CD14-positive monocyte (primary cell): ENCODE data around the gene SLC1A7. TPM values are rescaled to one million over a fixed set of nuclear protein-coding genes. Genes with fewer than 3 reads are reported as not detected.

Experiments
- DNase-seq, 3 donors: peaks; one replicate each; pipeline ENCODE4 v3.0.0-alpha.2; 2011 to 2022
- H2AFZ ChIP-seq: 2 replicates; pipeline ENCODE4 v1.6.0; 2012; ENCODE audit warnings: mild to moderate bottlenecking, low read depth, low read length, inconsistent platforms; ENCODE audit not compliant: insufficient read depth, poor library complexity, severe bottlenecking
- H3K27ac ChIP-seq, 2 donors: 1 replicate in 1 of 2; 2 replicates in 1 of 2; pipeline ENCODE4 v1.5.1; 2012 to 2013; ENCODE audit warnings: low read length in 2 of 2, control low read depth in 1 of 2, inconsistent platforms in 1 of 2, low read depth in 1 of 2, mild to moderate bottlenecking in 1 of 2
- H3K27me3 ChIP-seq, 2 donors: one replicate each; pipeline versions ENCODE4 v1.6.0 to v1.6.1; 2011 to 2013; ENCODE audit warnings: low read length in 2 of 2; ENCODE audit not compliant: control insufficient read depth in 2 of 2, insufficient read depth in 2 of 2
- H3K36me3 ChIP-seq, 2 donors: replicated peaks in 1 of 2; 1 replicate in 1 of 2; 2 replicates in 1 of 2; pipeline versions ENCODE4 v1.5.1 to v1.6.1; 2012 to 2013; ENCODE audit warnings: low read length in 2 of 2, control low read depth in 1 of 2, inconsistent platforms in 1 of 2, mild to moderate bottlenecking in 1 of 2; ENCODE audit not compliant: insufficient read depth in 2 of 2, control insufficient read depth in 1 of 2
- H3K4me1 ChIP-seq, 2 donors: 1 replicate in 1 of 2; 2 replicates in 1 of 2; pipeline versions ENCODE4 v1.5.1 to v1.6.1; 2012 to 2013; ENCODE audit warnings: low read length in 2 of 2, control low read depth in 1 of 2, inconsistent platforms in 1 of 2, mild to moderate bottlenecking in 1 of 2, moderate library complexity in 1 of 2; ENCODE audit not compliant: insufficient read depth in 2 of 2, control insufficient read depth in 1 of 2
- H3K4me2 ChIP-seq: replicated peaks from 2 replicates; pipeline ENCODE3; 2012; ENCODE audit warnings: low read length, moderate library complexity, mild to moderate bottlenecking; ENCODE audit not compliant: poor library complexity, severe bottlenecking; ENCODE audit errors: extremely low read depth
- H3K4me3 ChIP-seq, 3 experiments: fragments of 200-600 bp in 1 of 3; sonication (generic) in 1 of 3; replicated peaks in 1 of 3; 1 replicate in 2 of 3; 2 replicates in 1 of 3; pipeline ENCODE4 v1.5.1; 2011 to 2013; ENCODE audit warnings: low read length in 3 of 3, mild to moderate bottlenecking in 3 of 3, control low read depth in 2 of 3, low read depth in 2 of 3, inconsistent platforms in 1 of 3, moderate library complexity in 1 of 3
- H3K79me2 ChIP-seq: 2 replicates; pipeline ENCODE4 v1.6.0; 2012; ENCODE audit warnings: mild to moderate bottlenecking, control low read depth, inconsistent platforms, low read length, moderate library complexity; ENCODE audit not compliant: insufficient read depth
- H3K9ac ChIP-seq: 2 replicates; pipeline ENCODE4 v1.6.0; 2017; ENCODE audit warnings: low read length, mild to moderate bottlenecking; ENCODE audit not compliant: insufficient read depth, poor library complexity, severe bottlenecking
- H3K9me3 ChIP-seq, 2 donors: replicated peaks in 1 of 2; 1 replicate in 1 of 2; 2 replicates in 1 of 2; pipeline versions ENCODE4 v1.5.1 to v1.6.1; 2012 to 2013; ENCODE audit warnings: low read length in 2 of 2, control low read depth in 1 of 2; ENCODE audit not compliant: control insufficient read depth in 1 of 2, insufficient read depth in 1 of 2
- H4K20me1 ChIP-seq: 2 replicates; pipeline ENCODE4 v1.6.0; 2012; ENCODE audit warnings: mild to moderate bottlenecking, low read length, control low read depth, moderate library complexity; ENCODE audit not compliant: insufficient read depth
- H3K27ac Mint-ChIP-seq, 7 donors: one replicate each; pipeline ENCODE4 v1.8.0; 2020; ENCODE audit warnings: mild to moderate bottlenecking in 7 of 7, mixed read lengths in 7 of 7, moderate library complexity in 6 of 7, inconsistent platforms in 2 of 7
- H3K27me3 Mint-ChIP-seq, 3 donors: one replicate each; pipeline ENCODE4 v1.8.0; 2021 to 2022; ENCODE audit warnings: low read depth in 3 of 3, mild to moderate bottlenecking in 3 of 3, mixed read lengths in 3 of 3, moderate library complexity in 3 of 3, inconsistent platforms in 1 of 3
- H3K36me3 Mint-ChIP-seq, 2 donors: one replicate each; pipeline ENCODE4 v1.8.0; 2020; ENCODE audit warnings: mixed read lengths in 2 of 2, inconsistent platforms in 1 of 2, mild to moderate bottlenecking in 1 of 2
- H3K4me1 Mint-ChIP-seq: one replicate; pipeline ENCODE4 v1.8.0; 2020; ENCODE audit warnings: mild to moderate bottlenecking, mixed read lengths
- H3K4me3 Mint-ChIP-seq, 2 donors: one replicate each; pipeline ENCODE4 v1.8.0; 2020; ENCODE audit warnings: mild to moderate bottlenecking in 2 of 2, mixed read lengths in 2 of 2, moderate library complexity in 1 of 2
- H3K9me3 Mint-ChIP-seq, 7 donors: one replicate each; pipeline ENCODE4 v1.8.0; 2020 to 2022; ENCODE audit warnings: mixed read lengths in 7 of 7, mild to moderate bottlenecking in 6 of 7, moderate library complexity in 6 of 7, inconsistent platforms in 2 of 7
- WGBS: methylation state at CpG from one replicate; pipeline ENCODE4 v1.1.5; 2013; ENCODE audit warnings: missing lambda C conversion rate; ENCODE audit not compliant: insufficient coverage; 5-methylcytosine and 5-hydroxymethylcytosine counted together
- intact Hi-C, 2 donors: fragments of 100-400 bp; cut with micrococcal nuclease; formaldehyde crosslinking; loops; one replicate each; pipeline versions ENCODE4 v1.15.0 to v1.15.1; 2023
- polyA plus RNA-seq, 3 donors: library from polyadenylated mRNA; depleted of rRNA in 1 of 3; unstranded in 2 of 3; stranded (reverse) in 1 of 3; fragments of 300-500 nt in 2 of 3; fragments of >200 nt in 1 of 3; fragmentation: Illumina TruSeq in 2 of 3; gene quantifications; 1 replicate in 2 of 3; 2 replicates in 1 of 3; pipeline ENCODE4 v1.2.3, GENCODE V29; 2012 to 2021
- TF ChIP-seq, protein P1 (sequence below): fragments of 200-600 bp; IDR thresholded peaks from one replicate; pipeline ENCODE4 v1.8.0; 2022; ENCODE audit warnings: antibody characterized with exemption, mild to moderate bottlenecking

The SLC1A7 gene
- polyA plus RNA-seq, 3 donors = not detected

- intact Hi-C loops = no loop called here
- WGBS = 94% methylated on average over 3 of the region's 9 CpGs
- no peak overlapping the region for H3K4me2 ChIP-seq
Observed at GRCh38 chr1:53133261-53134041, 9.0 kb downstream of the SLC1A7 start.

DNA sequence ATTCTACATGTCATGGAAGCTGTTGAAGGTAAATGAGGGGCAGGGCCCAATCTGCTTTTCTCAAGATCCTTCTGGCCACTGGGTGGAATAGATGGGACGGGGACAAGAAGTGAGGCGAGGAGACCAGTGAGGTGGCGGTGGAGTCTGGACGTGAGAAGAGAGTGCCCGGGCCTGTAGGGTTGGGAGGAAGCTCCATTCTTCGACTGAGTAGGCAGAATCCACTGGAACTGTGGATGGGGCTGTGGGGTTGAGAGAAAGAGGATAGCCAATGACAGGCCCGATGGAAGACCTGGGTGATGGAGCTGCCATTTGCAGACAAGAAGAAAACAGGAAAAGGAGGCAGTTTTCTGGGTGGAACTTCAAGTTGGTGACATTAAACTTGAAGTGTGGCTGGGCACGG is 10.3 kb downstream of the SLC1A7 start:
- no peaks in the 10 kb centered on the region for H3K36me3 ChIP-seq
- no peak overlapping the region for H3K9ac ChIP-seq
- WGBS = 97% methylated on average over 8 of the region's 8 CpGs
- H3K9me3 ChIP-seq = peaks cover 0 to 10% of the 10 kb centered on the region in 2 donors
- Mint-ChIP-seq H3K27me3 (peaks cover 0 to 7% (median 0%) of the 10 kb centered on the region in 3 donors), H3K9me3 (peaks cover 0 to 10% (median 2%) of the 10 kb centered on the region in 7 donors), H3K4me1 (peaks cover 5% of the 10 kb centered on the region), H3K27ac (no peak overlapping the region), H3K4me3 (no peak overlapping the region), H3K36me3 (no peaks in the 10 kb centered on the region)
- no peak overlapping the region for H2AFZ ChIP-seq
- H3K79me2 ChIP-seq = no peaks in the 10 kb centered on the region
- intact Hi-C loops = no loop called here
- no peaks in the 10 kb centered on the region for H3K27me3 ChIP-seq
- no peaks in the 10 kb centered on the region for H3K4me1 ChIP-seq
- no peak for DNase-seq
- H4K20me1 ChIP-seq = no peaks in the 10 kb centered on the region
- no peak overlapping the region for H3K4me2 ChIP-seq
- TF ChIP-seq, protein P1, sequence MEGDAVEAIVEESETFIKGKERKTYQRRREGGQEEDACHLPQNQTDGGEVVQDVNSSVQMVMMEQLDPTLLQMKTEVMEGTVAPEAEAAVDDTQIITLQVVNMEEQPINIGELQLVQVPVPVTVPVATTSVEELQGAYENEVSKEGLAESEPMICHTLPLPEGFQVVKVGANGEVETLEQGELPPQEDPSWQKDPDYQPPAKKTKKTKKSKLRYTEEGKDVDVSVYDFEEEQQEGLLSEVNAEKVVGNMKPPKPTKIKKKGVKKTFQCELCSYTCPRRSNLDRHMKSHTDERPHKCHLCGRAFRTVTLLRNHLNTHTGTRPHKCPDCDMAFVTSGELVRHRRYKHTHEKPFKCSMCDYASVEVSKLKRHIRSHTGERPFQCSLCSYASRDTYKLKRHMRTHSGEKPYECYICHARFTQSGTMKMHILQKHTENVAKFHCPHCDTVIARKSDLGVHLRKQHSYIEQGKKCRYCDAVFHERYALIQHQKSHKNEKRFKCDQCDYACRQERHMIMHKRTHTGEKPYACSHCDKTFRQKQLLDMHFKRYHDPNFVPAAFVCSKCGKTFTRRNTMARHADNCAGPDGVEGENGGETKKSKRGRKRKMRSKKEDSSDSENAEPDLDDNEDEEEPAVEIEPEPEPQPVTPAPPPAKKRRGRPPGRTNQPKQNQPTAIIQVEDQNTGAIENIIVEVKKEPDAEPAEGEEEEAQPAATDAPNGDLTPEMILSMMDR = no peak
- H3K27ac ChIP-seq = no peak overlapping the region
- H3K4me3 ChIP-seq = no peak overlapping the region

More at GRCh38 chr1:53133261-53134041, 9.0 kb downstream of the SLC1A7 start:
- H3K9me3 Mint-ChIP-seq = peaks cover 6 to 17% (median 12%) of the 10 kb centered on the region in 7 donors
- no peaks in the 10 kb centered on the region for H3K36me3 ChIP-seq
- no peaks in the 10 kb centered on the region for H3K4me1 ChIP-seq
- peaks cover 0 to 7% (median 0%) of the 10 kb centered on the region in 3 donors for H3K27me3 Mint-ChIP-seq
- DNase-seq = no peak
- peaks cover 5% of the 10 kb centered on the region for H3K4me1 Mint-ChIP-seq
- no peak overlapping the region for H2AFZ ChIP-seq
- peaks cover 9 to 14% of the 10 kb centered on the region in 2 donors for H3K9me3 ChIP-seq
- H3K4me3 ChIP-seq = no peak overlapping the region
- H3K4me3 Mint-ChIP-seq = no peak overlapping the region
- no peaks in the 10 kb centered on the region for H3K36me3 Mint-ChIP-seq
- H4K20me1 ChIP-seq = no peaks in the 10 kb centered on the region
- H3K79me2 ChIP-seq = no peaks in the 10 kb centered on the region
- no peaks in the 10 kb centered on the region for H3K27me3 ChIP-seq
- TF ChIP-seq, protein P1 = no peak
- no peak overlapping the region for H3K27ac Mint-ChIP-seq
- no peak overlapping the region for H3K9ac ChIP-seq
- H3K27ac ChIP-seq = no peak overlapping the region
